GM12873 (cell line): Measurements from ENCODE around the gene METTL15.

Experiments
- TF ChIP-seq, protein P1 (sequence below): IDR thresholded peaks from 2 replicates; pipeline ENCODE4 v1.5.1; 2012; ENCODE audit warnings: low read depth, mild to moderate bottlenecking, moderate library complexity, low read length, control low read depth; ENCODE audit not compliant: insufficient read depth; ENCODE audit errors: missing control alignments

The METTL15 gene

DNA sequence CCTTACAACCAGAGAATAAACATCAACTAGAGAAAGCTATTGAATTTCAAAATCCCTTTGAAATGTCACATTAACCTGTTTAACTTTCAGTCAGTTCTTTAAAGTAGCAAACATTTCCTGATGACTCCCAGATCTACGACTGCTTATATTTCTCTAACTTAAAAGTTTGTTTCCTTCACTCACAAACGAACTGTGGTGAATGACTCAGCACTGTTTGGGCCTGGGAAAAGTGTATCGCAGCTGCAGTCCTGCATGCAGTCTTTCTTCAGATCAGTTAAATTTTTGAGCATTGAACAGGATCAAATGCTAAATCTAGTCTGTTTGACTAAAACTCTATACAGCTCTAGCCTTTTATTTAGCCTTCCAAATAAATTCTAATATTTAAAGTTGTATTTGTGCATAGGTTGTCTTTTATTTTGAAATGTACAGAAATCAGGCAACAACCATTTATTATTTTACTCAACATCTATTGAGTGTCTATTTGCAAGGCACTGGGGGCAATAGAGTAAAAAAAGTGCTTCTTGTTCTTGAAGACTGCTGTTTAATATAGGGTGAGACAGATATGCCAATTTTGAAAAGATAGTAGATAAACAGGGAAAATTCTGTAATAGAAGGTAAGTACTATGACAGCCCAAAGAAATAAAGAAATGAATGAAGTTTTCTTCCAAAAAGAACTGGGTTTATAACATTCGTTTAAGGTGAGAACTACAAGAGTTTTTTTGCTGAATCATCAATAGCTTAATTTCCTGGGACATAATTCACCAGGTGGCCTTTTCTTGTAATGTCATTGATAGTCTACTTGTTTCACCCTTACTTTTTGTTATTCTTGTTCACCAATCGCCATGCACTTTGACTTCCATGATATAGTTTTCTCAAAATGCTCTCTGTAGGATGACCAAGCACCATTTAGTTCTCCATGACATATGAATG is 235.4 kb downstream of the METTL15 start:
- TF ChIP-seq, protein P1, sequence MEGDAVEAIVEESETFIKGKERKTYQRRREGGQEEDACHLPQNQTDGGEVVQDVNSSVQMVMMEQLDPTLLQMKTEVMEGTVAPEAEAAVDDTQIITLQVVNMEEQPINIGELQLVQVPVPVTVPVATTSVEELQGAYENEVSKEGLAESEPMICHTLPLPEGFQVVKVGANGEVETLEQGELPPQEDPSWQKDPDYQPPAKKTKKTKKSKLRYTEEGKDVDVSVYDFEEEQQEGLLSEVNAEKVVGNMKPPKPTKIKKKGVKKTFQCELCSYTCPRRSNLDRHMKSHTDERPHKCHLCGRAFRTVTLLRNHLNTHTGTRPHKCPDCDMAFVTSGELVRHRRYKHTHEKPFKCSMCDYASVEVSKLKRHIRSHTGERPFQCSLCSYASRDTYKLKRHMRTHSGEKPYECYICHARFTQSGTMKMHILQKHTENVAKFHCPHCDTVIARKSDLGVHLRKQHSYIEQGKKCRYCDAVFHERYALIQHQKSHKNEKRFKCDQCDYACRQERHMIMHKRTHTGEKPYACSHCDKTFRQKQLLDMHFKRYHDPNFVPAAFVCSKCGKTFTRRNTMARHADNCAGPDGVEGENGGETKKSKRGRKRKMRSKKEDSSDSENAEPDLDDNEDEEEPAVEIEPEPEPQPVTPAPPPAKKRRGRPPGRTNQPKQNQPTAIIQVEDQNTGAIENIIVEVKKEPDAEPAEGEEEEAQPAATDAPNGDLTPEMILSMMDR = no peak

DNA sequence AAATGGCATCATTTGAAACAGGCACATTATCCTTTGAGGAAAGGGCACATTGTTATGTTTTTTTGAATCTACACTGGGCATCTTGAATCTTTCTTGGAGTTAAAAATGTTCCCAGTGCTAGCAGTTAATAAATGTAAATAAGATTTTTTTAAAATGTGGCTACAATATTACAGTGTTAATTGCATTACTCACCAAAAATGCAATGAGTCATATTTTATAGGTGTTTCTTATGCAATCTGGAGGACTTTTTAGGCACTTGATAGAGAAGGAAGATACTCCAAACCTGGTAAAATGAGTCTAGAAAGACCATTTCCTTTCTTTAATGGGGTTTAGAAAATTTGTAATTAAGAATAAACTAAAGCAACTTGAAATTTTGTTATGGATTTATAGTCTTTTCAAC is 238.0 kb downstream of the METTL15 start:
- TF ChIP-seq, protein P1 = no peak

DNA sequence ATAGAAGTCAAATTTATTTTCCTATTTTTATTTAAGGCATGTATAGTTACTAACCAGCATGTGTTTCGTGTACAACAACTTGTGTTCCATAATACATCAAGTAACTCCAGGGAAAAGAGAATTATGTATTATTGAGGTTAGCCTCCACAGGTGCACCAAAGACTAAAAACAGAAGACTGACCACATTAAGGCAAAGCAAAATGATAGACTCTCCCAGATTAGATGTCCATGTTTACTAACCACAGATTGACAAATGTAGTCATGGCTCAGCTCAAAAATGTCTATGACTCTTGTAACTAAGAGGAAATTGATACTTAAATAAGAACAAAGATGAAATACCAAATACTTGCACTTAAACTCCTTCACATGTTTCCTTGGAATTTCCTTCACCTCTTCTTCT is 238.5 kb downstream of the METTL15 start:
- TF ChIP-seq, protein P1 = no peak

DNA sequence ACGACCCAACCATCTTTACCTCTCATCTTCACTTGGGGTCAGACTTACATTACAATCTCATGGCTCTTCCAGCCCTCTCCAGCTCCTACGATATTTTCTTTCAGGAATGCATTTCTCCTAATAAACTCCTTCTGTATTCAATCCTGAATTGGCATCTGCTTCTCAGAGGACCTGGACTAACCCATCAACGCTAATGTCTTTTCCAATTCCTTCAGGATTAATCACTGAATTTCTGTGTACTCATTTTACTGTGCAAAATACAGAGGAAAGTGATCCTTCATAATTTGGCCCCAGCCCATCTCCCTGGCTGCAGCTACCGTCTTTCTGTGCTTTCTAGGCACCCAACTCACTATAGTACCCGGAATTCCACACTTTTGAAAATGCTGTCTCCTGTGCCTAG is 239.2 kb downstream of the METTL15 start:
- TF ChIP-seq, protein P1 = no peak

DNA sequence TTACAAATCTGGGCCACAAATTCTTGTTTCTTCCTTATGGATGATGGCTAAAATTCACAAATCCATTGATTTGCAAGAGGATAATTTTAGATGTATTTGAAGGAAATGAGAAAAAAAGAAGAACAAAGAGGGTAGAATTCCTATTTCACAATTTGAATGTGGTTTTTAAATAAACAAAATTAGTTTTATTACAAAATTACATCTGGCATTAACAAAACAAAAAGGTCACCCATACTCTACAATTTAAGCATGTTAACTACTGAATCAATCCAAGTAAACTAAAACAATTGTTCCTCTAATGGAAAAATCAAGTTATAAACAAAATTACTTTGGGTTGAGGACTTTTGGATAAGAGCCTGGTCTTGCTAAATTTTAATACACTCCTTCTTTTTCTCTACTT is 242.0 kb downstream of the METTL15 start:
- TF ChIP-seq, protein P1 = no peak

DNA sequence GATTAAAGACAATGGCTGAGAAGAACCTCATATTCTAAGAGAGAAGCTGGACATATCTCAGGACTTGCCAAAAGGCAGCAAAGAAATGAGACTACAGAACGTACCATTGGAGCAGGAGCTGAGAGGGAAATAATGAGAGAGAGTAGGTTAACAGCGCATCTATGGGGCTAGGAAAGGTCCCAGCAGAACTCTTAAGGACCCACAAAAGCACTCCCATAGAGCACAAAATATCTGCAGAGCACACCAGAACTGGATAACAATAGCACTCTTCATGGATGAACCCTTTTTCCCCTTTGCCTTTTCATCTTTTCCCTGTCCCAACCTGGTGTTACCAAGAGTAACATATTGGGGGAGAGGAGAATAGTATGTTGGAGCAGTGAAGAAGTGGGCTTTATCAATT is 245.8 kb downstream of the METTL15 start:
- TF ChIP-seq, protein P1 = no peak

DNA sequence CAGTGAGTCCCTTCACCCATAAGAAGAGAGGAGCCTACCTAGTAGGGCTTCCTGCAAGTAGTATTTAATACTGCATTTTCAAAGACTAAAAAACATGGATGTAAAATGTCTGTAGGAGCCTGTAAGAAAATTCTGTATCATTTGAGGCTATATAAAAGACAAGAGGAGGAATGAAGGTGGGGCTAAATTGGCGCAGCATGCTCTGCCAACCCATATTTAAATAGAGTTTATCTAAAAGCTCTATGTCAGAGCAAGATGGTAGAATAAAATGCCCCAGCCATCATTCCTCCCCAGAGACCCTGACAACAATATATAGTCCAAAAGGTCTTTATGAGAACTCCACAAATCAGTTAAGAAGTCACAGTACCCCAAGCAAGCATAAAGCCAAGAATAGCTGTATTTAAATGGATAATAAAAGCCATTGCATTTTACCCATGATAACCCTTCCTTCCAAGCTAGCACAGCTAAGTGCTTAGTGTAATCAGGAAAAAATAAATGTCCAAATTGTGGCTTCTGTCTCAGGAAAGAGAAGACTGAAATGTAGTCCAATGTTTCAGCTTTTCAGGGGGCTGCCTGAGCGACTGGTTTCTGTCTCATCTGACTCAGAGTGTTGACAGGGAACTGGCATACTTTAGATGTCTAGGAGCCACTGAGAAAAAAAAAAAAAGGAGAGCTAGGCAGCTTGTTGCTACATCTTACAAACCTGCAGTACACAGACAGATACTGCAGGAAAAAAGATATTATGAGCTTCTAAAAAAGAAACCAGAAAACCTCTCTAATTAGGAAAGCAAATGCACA is 258.6 kb downstream of the METTL15 start:
- TF ChIP-seq, protein P1 = no peak
